ENCODE results near the gene ISYNA1. TPM values are rescaled to one million over a fixed set of nuclear protein-coding genes. Genes with fewer than 3 reads are reported as not detected.

Gene ISYNA1
- total and polyA plus RNA-seq, 2 of the 8 experiments (the other 6 are each of a cell fraction or from before 2014, with no cell fraction given): 207 to 264 TPM

DNA sequence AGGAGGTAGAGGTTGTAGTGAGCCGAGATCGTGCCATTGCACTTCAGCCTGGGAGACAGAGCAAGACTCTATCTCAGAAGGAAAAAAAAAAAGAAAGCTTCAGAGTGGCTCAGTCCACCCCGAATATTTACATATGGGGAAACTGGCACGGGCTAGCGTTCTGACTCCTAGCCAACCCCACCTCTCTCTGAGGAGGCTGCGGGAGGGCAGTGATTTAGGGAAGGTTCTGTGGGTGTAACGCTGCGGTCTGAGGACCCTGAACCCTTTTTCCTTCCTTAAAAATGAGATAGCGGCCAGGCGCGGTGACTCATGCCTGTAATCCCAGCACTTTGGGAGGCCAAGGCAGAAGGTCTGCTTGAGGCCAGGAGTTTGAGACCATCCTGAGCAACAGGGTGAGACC lies 45.5 kb downstream of the ISYNA1 start:
- 97% methylated on average over 10 of the region's 11 CpGs; no CpG with 5 or more reads in 1 of the 2 experiments for WGBS, 2 experiments (ENCODE audit: extremely low coverage in 1 of 2, insufficient coverage in 1 of 2, insufficient read length in 1 of 2, insufficient replicate concordance in 2 of 2, low coverage in 1 of 2, low lambda C conversion rate in 2 of 2, missing lambda C conversion rate in 1 of 2)
- H3K79me2 ChIP-seq (ENCODE audit: control insufficient read depth in 1 of 2, insufficient read depth in 2 of 2, low read length in 2 of 2): no peaks in the 10 kb centered on the region
- no peak overlapping the region for H3K14ac ChIP-seq (ENCODE audit: insufficient read length)
- H4K8ac ChIP-seq (ENCODE audit: extremely low read depth, insufficient read depth, low read length): no peak overlapping the region
- no peak overlapping the region for H2BK120ac ChIP-seq (replicated peaks; ENCODE audit: low read depth, low read length)
- H4K20me1 ChIP-seq (replicated peaks in 1 of 2; ENCODE audit: control insufficient read depth in 1 of 2, insufficient read depth in 2 of 2, low read length in 2 of 2): no peaks in the 10 kb centered on the region
- H3K23me2 ChIP-seq (ENCODE audit: low read depth, low read length): peaks cover 2% of the 10 kb centered on the region; the same call in 1 of the 2 replicates
- no peaks in the 10 kb centered on the region for H3K9me3 ChIP-seq (ENCODE audit: insufficient read depth in 2 of 2, low read depth in 1 of 2, low read length in 1 of 2)
- H3K4me3 ChIP-seq (ENCODE audit: extremely low read depth in 1 of 4, insufficient read depth in 2 of 4, low read depth in 3 of 4, low read length in 4 of 4): no peak overlapping the region
- POLR2A ChIA-PET (ENCODE audit: partially characterized antibody): interaction anchor here (0.6 to 1.3 kb wide), 2 partner anchors 15 to 111 kb away, joined by 4 read pairs; partner anchors contain the start of gene JUND
- no peak overlapping the region for H2BK15ac ChIP-seq (ENCODE audit: low read length)
- peaks cover 0 to 11% (median 5%) of the 10 kb centered on the region in 4 experiments; a peak in 5 of 7 replicates for H3K4me1 ChIP-seq (replicated peaks in 1 of 4; ENCODE audit: control insufficient read depth in 3 of 4, insufficient read depth in 4 of 4, low read length in 3 of 4)
- no peak overlapping the region for H3K18ac ChIP-seq (ENCODE audit: extremely low read depth, low read length)
- H3K56ac ChIP-seq (replicated peaks; ENCODE audit: insufficient read length, low read depth, low read length): no peak overlapping the region
- H3K27me3 ChIP-seq (replicated peaks in 1 of 4; ENCODE audit: control insufficient read depth in 3 of 4, extremely low read depth in 1 of 4, insufficient read depth in 3 of 4, low read length in 3 of 4): peaks cover 0 to 19% (median 12%) of the 10 kb centered on the region in 4 experiments; a peak in 6 of 7 replicates
- H3K36me3 ChIP-seq (ENCODE audit: control insufficient read depth in 2 of 4, insufficient read depth in 4 of 4, low read length in 3 of 4): no peaks in the 10 kb centered on the region
- H3K23ac ChIP-seq (ENCODE audit: insufficient read length): no peak overlapping the region
- H2AFZ ChIP-seq (ENCODE audit: low read length): no peak overlapping the region
- no peak for FAIRE-seq
- no peak overlapping the region; a peak in 1 of 7 replicates for H3K9ac ChIP-seq (replicated peaks in 1 of 4; ENCODE audit: extremely low read depth in 1 of 4, low read depth in 3 of 4, low read length in 3 of 4)
- CTCF ChIA-PET (ENCODE audit: partially characterized antibody): interaction anchor here (1.0 to 10.4 kb wide), 5 partner anchors 9 to 128 kb away, joined by 3 to 177 read pairs (median 11); partner anchors contain the start of genes LRRC25 and SSBP4
- H4K5ac ChIP-seq (ENCODE audit: insufficient read length, low read depth, low read length): no peak overlapping the region
- no peak overlapping the region for H4K91ac ChIP-seq (replicated peaks; ENCODE audit: insufficient read length, low read length)
- no peak overlapping the region for H3K4ac ChIP-seq (replicated peaks; ENCODE audit: insufficient read length, low read depth, low read length)
- no peaks in the 10 kb centered on the region for H3K79me1 ChIP-seq (ENCODE audit: low read depth, low read length)
- no peak for TF ChIP-seq JUND (IDR thresholded peaks at IDR 0.05; ENCODE audit: low read length)
- no peak for TF ChIP-seq EGR1 (IDR thresholded peaks at IDR 0.05; ENCODE audit: borderline replicate concordance, low read depth, low read length)
- DNase-seq (ENCODE audit: low read depth in 1 of 2, low spot score in 2 of 2): no peak
- no peak overlapping the region for H3K27ac ChIP-seq (ENCODE audit: low read depth, low read length)
- no peak overlapping the region for H3K4me2 ChIP-seq (ENCODE audit: insufficient read depth in 1 of 2, low read depth in 2 of 2, low read length in 2 of 2)
- H2BK12ac ChIP-seq (ENCODE audit: low read depth, low read length): no peak overlapping the region
- H2BK5ac ChIP-seq (ENCODE audit: low read depth, low read length): no peak overlapping the region
- no peak overlapping the region for H2BK20ac ChIP-seq (ENCODE audit: low read length)
- no peak overlapping the region for H2AK5ac ChIP-seq (ENCODE audit: low read depth, low read length)
